RKO (cell line): Measurements from ENCODE around the gene RAD51AP2.
"Not testable (repeated sequence)": the region's sequence is repeated elsewhere in the genome, so short reads cannot be mapped to it uniquely, and the experiment has no call there.

Experiments
- DNase-seq: peaks from one replicate; pipeline ENCODE4 v3.0.0-alpha.2; 2016; ENCODE audit warnings: low spot score

RAD51AP2 gene

GRCh38 chr2:17518212-17519154 lies at the start of gene RAD51AP2:
RAD51AP2 (minus strand) TSS chr2:17518440; CDS start chr2:17518415, 25 bp downstream.
- peak; percentile 49 for DNase-seq

- DNase-seq = not testable (repeated sequence)
Measured at GRCh38 chr2:17565726-17566125, 47.5 kb upstream of the RAD51AP2 start.

- DNase-seq = no peak
Measured at GRCh38 chr2:17558878-17559277, 40.6 kb upstream of the RAD51AP2 start.

GRCh38 chr2:17558053-17558452 lies 39.8 kb upstream of the RAD51AP2 start:
- no peak for DNase-seq

- DNase-seq = no peak
Measured at GRCh38 chr2:17557596-17557995, 39.4 kb upstream of the RAD51AP2 start.

- no peak for DNase-seq
Measured at GRCh38 chr2:17555150-17555549, 36.9 kb upstream of the RAD51AP2 start.

GRCh38 chr2:17550907-17551306 lies 32.7 kb upstream of the RAD51AP2 start:
- DNase-seq = no peak

- DNase-seq = no peak
Measured at GRCh38 chr2:17547737-17548136, 29.5 kb upstream of the RAD51AP2 start.

- no peak for DNase-seq
Measured at GRCh38 chr2:17547237-17547636, 29.0 kb upstream of the RAD51AP2 start.

- DNase-seq = no peak
Measured at GRCh38 chr2:17545680-17546613, 27.7 kb upstream of the RAD51AP2 start.

- DNase-seq = peak; percentile 54
Measured at GRCh38 chr2:17544256-17544655, 26.0 kb upstream of the RAD51AP2 start.

GRCh38 chr2:17543848-17544247 lies 25.6 kb upstream of the RAD51AP2 start:
- DNase-seq = no peak

GRCh38 chr2:17543131-17543660 lies 25.0 kb upstream of the RAD51AP2 start:
- no peak for DNase-seq

GRCh38 chr2:17542471-17542870 lies 24.2 kb upstream of the RAD51AP2 start:
- no peak for DNase-seq

- no peak for DNase-seq
Measured at GRCh38 chr2:17541531-17541950, 23.3 kb upstream of the RAD51AP2 start.

- no peak for DNase-seq
Measured at GRCh38 chr2:17540813-17541530, 22.7 kb upstream of the RAD51AP2 start.

- DNase-seq = no peak
Measured at GRCh38 chr2:17540093-17540812, 22.0 kb upstream of the RAD51AP2 start, which contains the start of gene VSNL1. VSNL1 (plus strand) TSS chr2:17540696; CDS start chr2:17592075, 51,379 bp downstream.

- no peak for DNase-seq
Measured at GRCh38 chr2:17539611-17540092, 21.4 kb upstream of the RAD51AP2 start.

- DNase-seq = no peak
Measured at GRCh38 chr2:17538844-17539554, 20.8 kb upstream of the RAD51AP2 start.
